HL-60 (cell line): ENCODE data around the gene HLA-DQA1.

Experiments
- DNase-seq, 2 experiments: peaks; one replicate each; pipeline ENCODE4 v3.0.0-alpha.2; 2010 to 2020; ENCODE audit warnings: low read depth in 1 of 2, low spot score in 1 of 2
- H3K27ac ChIP-seq: fragments of 250-450 bp; sonication (Bioruptor Pico); replicated peaks from 2 replicates; pipeline ENCODE4 v1.5.1; 2020; ENCODE audit warnings: mild to moderate bottlenecking, moderate library complexity
- H3K27me3 ChIP-seq: fragments of 250-450 bp; sonication (Bioruptor Pico); 2 replicates; pipeline ENCODE4 v1.5.1; 2021; ENCODE audit warnings: mild to moderate bottlenecking, moderate library complexity; ENCODE audit not compliant: insufficient read depth, poor library complexity, severe bottlenecking
- H3K4me3 ChIP-seq: replicated peaks from 2 replicates; pipeline ENCODE4 v1.5.1; 2011; ENCODE audit warnings: mild to moderate bottlenecking, control low read depth, low read length; ENCODE audit not compliant: insufficient read depth
- CTCF ChIP-seq: IDR thresholded peaks from one replicate; pipeline ENCODE4 v1.5.1; 2011; ENCODE audit warnings: low read length, control low read depth, inconsistent platforms; ENCODE audit not compliant: insufficient read depth
- GABPA ChIP-seq: IDR thresholded peaks from 2 replicates; pipeline ENCODE4 v1.6.1; 2012; ENCODE audit warnings: low read depth
- POLR2AphosphoS5 ChIP-seq: IDR thresholded peaks from 2 replicates; pipeline ENCODE4 v1.6.1; 2012; ENCODE audit warnings: low read depth
- REST ChIP-seq: IDR thresholded peaks from 2 replicates; pipeline ENCODE4 v1.6.1; 2012; ENCODE audit warnings: low read depth; ENCODE audit not compliant: insufficient replicate concordance
- SPI1 ChIP-seq: IDR thresholded peaks from 2 replicates; pipeline ENCODE4 v1.6.1; 2012; ENCODE audit warnings: low read depth, mild to moderate bottlenecking, borderline replicate concordance

Gene HLA-DQA1

DNA sequence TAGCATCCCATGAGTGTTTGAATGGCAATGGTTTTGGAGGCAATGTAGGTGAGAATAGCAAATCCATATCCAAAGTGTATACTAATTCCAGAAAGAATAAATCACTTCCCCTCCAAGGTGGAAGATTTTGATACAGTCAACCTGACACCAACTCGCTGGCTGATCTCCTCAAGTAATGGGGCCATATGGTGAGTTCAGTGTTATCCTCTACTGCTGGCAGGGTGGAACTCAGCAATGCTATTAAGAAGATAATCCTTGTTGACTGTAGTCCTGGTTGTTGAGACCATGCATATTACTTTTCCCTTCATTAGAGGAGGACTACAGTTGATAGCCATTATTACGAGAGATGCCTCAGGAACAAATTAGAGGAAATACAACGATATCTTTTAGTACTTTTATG, 47.0 kb downstream of the HLA-DQA1 start:
- Histone ChIP-seq H3K4me3 (no peak overlapping the region), H3K27me3 (no peaks in the 10 kb centered on the region), H3K27ac (no peak overlapping the region)
- no peak for DNase-seq
- no peak for TF ChIP-seq REST
- no peak for TF ChIP-seq POLR2AphosphoS5
- TF ChIP-seq GABPA, result no peak
- TF ChIP-seq CTCF, result no peak
- no peak for TF ChIP-seq SPI1

GRCh38 chr6:32685603-32686002, 48.4 kb downstream of the HLA-DQA1 start:
- TF ChIP-seq SPI1 (no peak), POLR2AphosphoS5 (no peak), GABPA (no peak), CTCF (no peak), REST (no peak)
- DNase-seq, result peak in 1 of 2 experiments; percentile 29
- H3K27ac ChIP-seq, result no peak overlapping the region
- no peaks in the 10 kb centered on the region for H3K27me3 ChIP-seq
- no peak overlapping the region for H3K4me3 ChIP-seq

DNA sequence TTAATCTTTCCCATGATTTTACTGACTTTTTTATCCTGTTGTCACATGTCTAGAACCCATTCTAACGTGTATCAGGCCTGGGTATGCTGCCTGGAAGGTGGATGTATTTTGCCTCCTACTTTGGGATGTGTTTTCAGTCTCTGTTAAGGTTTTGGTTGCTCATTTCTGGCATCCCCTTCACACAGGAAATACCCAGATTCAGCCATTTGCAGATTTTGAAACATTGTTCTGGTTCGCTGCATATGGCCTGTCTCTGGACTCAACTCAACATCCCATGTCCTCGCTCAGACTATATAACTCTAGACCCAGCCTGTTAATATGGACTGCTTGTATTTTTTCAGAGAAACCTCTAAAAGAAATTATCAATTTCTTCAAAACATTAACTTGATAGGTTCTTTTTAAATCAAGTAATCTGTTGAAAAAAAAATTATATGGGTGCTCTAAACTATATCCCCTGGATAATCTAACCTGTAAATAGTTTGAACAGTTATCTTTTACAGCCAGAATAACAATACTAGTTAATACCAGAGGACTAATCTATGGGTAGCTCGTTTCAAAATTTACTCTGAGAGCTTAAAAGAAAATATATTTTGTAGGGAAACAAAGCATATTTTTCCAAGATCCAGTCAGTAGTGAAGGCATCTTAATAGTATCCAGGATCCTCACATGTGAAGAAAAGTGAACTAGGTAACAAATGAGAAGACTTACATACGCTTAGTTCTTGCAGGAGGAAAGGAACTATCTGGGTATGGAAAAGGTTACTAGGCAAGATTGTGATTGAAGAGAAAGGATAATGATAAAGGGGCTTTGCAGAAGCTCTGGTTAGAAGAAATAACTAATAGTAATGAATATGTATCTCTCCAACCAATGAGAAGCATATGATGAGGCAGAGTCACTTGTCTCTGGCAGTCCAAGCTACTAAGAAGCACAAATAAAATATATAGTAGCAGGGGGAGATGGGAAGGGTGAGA, 52.6 kb downstream of the HLA-DQA1 start:
- DNase-seq, result no peak
- Histone ChIP-seq H3K4me3 (no peak overlapping the region), H3K27me3 (no peaks in the 10 kb centered on the region), H3K27ac (no peak overlapping the region)
- TF ChIP-seq GABPA (no peak), POLR2AphosphoS5 (no peak), SPI1 (no peak), REST (no peak)
